ENCODE data around the gene CHAD. TPM values are rescaled to one million over a fixed set of nuclear protein-coding genes. Genes with fewer than 3 reads are reported as not detected.
"Not testable (repeated sequence)": the region's sequence is repeated elsewhere in the genome, so short reads cannot be mapped to it uniquely, and the experiment has no call there.

The CHAD gene
- total RNA-seq, 1 experiment from 2014 or later: not detected

- DNase-seq (ENCODE audit: low spot score): no peak
Observed at GRCh38 chr17:50495217-50495823, 26.6 kb upstream of the CHAD start.

DNA sequence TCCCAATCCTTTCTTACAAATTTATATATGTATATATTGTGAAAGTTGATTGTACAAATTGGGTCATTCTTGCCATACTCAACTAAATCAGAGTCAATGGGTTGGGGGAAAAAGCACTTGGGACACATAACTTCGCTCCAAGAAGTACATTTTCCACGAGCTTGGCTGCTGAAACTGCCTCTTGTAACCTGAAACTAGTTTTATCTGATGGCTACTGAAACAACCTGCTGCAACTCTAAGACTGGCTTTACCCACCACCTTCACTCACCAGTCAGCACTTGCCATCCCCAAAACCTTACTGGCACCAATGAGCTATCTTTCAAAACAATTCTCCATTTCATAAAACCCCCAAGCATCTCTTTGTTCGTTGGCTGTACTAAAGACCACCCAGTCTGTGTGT is 25.1 kb upstream of the CHAD start:
- no peak for DNase-seq (ENCODE audit: low spot score)

- no peak for DNase-seq (ENCODE audit: low spot score)
Observed at GRCh38 chr17:50492214-50492613, 23.5 kb upstream of the CHAD start.

GRCh38 chr17:50491505-50491904 is 22.8 kb upstream of the CHAD start:
- no peak for DNase-seq (ENCODE audit: low spot score)

DNA sequence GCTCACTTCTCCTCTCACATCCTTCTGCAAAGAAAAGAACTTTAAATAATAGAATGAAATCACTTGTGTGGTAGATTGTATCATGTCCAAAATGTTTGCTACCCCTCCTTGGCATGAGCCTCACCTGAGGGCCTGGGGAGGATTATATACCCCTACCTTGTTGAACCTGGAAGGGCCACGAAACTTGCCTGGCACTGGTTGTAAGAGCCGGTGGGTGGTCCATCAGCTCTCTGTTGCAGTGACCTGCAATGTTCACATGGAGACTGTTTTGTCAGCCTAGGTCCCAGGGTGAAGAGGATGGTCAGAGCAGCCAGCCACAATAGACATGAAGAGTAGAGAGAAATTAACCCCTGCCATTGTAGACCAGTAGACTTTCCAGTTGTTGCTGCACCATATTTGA is 20.2 kb upstream of the CHAD start:
- no peak for DNase-seq (ENCODE audit: low spot score)

DNA sequence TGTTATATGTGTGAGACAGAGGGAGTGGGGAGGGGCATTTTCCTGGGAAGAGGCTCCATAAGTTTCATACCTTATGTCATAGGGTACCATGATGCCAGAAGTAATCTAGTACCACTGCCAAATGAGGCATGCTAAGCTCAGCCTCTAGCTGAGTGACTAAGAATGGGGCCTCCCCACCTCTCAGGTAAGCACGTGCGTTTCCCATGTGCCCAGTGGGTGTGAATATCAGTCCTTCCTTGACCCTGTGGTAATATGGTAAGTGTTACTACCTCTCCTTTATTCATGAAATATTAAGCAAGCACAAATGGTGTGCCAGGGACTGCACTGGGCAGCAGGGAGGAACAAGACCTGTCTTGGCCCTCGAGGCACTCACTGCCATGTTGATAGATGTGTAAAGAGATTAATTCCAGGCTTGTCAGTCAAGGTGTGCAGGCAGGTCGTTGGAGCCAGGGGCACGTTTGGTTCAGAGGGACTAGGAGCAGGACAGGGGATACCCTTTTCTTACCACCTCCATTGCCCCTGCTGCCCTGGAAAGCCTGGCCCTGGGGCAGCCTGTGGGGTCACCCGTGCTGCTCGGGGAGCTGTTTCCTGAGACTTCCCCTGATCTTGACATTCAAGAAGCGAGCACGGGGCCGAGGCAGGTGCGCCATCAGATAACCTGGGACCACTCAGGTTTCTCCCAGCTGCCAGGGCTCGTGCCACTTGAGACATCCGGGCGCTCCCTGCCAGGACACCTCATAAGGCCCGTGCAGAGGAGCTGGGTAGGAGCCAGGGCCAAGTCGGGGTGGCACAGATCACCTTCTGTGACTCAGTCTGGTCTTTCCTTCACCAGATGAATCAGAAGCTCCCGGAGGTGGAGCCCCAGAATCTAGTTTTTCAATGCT is 18.8 kb upstream of the CHAD start:
- DNase-seq (ENCODE audit: low spot score): no peak

- DNase-seq (ENCODE audit: low spot score): no peak
Observed at GRCh38 chr17:50484386-50485155, 15.9 kb upstream of the CHAD start.

DNA sequence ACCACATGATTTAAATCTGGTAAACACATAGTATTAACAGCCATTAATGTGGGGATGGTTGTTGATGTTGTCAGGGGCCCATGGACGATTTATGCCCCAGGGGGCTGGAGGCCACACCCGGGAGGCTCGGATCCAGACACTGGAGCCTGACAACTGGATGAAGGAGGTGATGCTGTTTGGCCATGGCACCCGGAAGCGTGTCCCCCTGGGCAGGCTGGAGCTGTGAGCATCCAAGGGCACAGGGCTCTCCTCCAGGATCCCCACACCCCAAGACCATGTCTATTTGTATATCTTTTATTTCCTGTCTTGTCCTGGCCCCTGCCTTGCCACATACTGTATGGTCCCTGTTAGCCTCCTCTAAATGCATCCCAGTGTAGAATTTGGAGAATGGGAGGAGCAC is 14.6 kb upstream of the CHAD start:
- DNase-seq (ENCODE audit: low spot score): no peak

DNA sequence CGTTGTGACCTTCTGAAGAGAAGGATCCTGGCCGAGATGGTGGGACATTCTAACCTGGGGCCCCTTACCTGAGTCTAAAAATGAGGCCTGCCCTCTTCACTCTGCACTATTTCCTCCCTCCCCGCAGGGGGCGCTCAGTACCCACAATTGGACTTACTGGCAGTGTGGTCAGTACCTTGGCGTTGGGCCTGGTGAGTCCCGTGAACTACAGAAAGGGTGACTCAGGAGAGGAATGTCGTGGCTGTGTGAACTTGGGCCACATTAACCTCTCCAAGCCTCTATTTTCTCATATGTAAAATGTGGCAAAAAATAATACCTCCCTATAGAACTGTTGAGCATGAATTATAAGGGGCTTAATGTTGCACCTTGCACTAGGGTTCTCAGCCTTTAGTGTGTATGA is 13.8 kb upstream of the CHAD start:
- peak; percentile 98 for DNase-seq (ENCODE audit: low spot score)

GRCh38 chr17:50482110-50482509 is 13.4 kb upstream of the CHAD start:
- DNase-seq (ENCODE audit: low spot score): no peak

DNA sequence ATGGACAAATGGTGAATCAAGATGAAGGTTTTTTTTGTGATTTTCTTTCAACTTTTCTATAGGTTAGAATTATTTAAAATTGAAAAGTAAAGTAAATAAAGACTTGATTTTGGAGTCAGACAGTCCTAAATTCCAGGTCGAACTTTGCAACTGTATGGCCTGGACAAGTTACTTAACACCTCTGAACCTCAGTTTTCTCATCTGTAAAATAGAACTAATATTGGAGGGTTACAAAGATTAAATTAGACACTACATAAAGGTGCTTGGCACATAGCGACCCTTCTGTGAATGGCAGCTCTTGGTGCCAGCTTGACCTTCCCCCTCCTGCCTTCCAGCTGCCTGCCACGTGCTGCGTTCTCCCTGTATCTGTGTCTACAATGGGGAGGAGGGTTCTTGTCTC is 13.0 kb upstream of the CHAD start:
- no peak for DNase-seq (ENCODE audit: low spot score)

DNA sequence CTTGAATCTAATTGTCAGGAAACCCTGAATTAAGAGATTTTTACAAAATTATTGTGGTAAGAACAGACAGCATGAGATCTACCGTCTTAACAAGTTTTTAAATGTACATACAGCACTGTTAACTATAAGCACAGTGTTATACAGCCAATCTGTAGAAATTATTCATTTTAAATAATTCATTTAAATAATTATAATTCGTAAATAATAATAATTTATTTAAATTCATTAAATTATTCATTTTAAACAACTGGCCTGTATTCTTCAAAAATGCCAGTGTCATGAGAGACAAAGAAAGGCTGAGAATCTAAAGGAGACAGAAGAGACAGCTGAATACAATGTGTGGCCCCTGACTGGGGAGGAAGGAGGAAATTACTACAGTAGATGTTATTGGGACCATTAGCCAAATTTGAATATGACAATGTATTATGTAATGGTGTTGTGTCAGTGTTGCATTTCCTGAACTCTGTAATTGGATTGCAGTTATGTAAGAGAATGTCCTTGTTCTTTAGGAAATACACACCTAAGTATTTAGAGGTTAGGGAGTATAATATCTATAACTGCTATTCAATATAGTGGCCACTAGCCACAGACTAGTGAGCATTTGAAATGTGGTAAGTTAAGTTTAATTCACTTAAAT is 12.3 kb upstream of the CHAD start:
- DNase-seq (ENCODE audit: low spot score): no peak

DNA sequence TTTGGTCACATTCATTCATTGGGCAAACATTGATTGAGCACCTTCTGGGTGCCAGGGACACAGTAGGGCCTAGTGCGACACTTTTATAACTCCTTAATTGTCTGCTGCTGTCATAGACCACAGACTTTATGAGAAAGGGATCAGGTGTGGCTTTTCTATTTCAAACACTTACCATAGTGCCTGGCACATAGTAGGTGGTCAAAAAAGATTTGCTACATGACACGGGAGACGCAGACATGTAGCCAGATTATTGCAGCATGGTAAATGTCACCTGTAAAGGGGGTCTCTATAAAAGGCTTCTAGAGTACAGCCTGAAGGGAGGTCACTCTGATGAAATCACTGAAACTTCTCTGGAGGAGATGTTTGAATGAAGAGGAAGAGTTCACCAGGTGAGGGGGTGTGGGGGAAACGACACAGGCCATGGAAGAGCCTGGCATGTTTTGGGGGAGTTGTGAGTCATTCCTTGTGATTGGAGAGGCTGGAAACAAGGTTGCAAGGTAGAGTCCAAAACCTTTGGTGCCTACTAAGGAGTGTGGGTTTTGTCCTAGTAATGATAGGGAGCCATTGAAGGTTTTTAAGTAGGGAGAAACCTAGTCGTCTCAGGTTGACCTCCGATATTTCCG is 11.6 kb upstream of the CHAD start:
- DNase-seq (ENCODE audit: low spot score): no peak

- DNase-seq (ENCODE audit: low spot score): peak; percentile 92
Observed at GRCh38 chr17:50479522-50480141, 11.0 kb upstream of the CHAD start.

DNA sequence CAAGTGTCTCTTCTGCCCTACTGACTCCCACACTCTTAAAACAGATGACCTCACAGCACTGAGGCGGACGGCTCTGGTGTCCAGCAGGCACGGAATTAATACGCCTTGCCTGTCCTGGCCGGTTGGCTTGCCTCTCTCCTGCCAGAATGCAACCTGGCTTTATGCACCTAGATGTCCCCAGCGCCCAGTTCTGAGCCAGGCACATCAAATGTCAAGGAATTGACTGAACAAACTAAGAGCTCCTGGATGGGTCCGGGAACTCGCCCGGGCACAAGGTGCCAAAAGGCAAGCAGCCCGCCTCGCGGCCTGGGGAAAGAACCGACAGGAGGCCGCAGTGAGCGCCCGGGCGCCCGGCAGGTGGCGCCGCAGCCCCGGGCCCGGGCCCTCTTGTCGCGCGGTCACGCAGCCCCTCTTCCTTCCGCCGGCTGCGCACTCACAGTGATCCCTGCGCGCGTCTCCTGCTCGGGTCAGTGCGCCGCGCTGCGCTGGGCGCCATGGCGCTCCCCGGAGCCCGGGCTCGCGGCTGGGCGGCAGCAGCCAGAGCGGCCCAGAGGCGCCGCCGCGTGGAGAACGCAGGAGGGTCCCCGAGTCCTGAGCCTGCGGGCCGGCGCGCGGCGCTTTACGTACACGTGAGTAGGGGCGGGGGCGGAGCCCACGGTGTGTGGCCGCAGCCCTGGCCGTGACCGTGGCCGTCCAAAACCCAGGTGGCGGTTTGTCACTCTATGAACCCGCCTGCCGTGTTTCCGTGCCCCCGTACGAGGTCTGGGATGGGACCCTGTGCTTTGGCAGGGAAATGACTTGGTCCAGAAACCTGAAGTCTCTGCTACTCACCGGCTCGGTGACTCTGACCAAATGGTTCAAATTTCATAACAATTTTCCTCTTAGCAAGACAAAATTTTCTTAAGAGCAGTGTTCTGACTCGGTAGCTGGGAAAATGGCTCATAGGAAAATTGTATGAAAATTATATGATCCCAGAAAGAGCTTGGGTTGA is 10.0 kb upstream of the CHAD start, which contains the start of gene RSAD1:
Gene RSAD1, plus strand, starts transcription at position 470 of the 991 bp plus-strand sequence. Its CDS starts 25 bp downstream, at position 495.
- peak; percentile 90 for DNase-seq (ENCODE audit: low spot score)

GRCh38 chr17:50477976-50478375 is 9.3 kb upstream of the CHAD start:
- DNase-seq (ENCODE audit: low spot score): no peak

GRCh38 chr17:50476545-50477315 is 8.1 kb upstream of the CHAD start:
- no peak for DNase-seq (ENCODE audit: low spot score)

GRCh38 chr17:50475775-50476544 is 7.3 kb upstream of the CHAD start:
- not testable (repeated sequence) for DNase-seq (ENCODE audit: low spot score)

Measured in H4 (cell line).